ENCODE results near the gene KIAA1217.

GRCh38 chr10:24277277-24277676 lies 68.3 kb downstream of the KIAA1217 start:
- TF ChIP-seq CTCF (IDR thresholded peaks at IDR 0.05 in 2 of 3, conservative IDR thresholded peaks at IDR 0.05 in 1 of 3; ENCODE audit: insufficient read depth in 2 of 3, low read depth in 1 of 3, low read length in 3 of 3) = no peak
- TF ChIP-seq ZNF592 (IDR thresholded peaks at IDR 0.05) = no peak
- TF ChIP-seq ZNF263 (CRISPR knock-in tag; IDR thresholded peaks at IDR 0.05; ENCODE audit: borderline replicate concordance) = no peak
- TF ChIP-seq YY1 (IDR thresholded peaks at IDR 0.05; ENCODE audit: borderline replicate concordance in 1 of 3, control insufficient read depth in 1 of 3, extremely low read depth in 1 of 3, insufficient read depth in 3 of 3, insufficient read length in 1 of 3, insufficient replicate concordance in 2 of 3, low read depth in 1 of 3, low read length in 2 of 3) = no peak
- no peak for TF ChIP-seq ZNF316 (IDR thresholded peaks at IDR 0.05)
